Activated CD4-positive, alpha-beta T cell treated with anti-CD3 and anti-CD28 coated beads, Interleukin-2, amount 10 ng/mL, durations not matched to agents 7 days and 5 days (primary cell): ENCODE results near the gene DYNAP. TPM values are rescaled to one million over a fixed set of nuclear protein-coding genes. Genes with fewer than 3 reads are reported as not detected.

Experiments used
- CTCF ChIA-PET: fragments of 350-600 bp; sonication (Branson Sonifier 250); formaldehyde crosslinking; loops from one replicate; lab custom pipeline; 2021; ENCODE audit warnings: antibody characterized with exemption; lab: Charles Lee
- POLR2A ChIA-PET: fragments of 350-600 bp; sonication (Branson Sonifier 250); formaldehyde crosslinking; loops from one replicate; lab custom pipeline; 2021; ENCODE audit warnings: antibody characterized with exemption; lab: Charles Lee
- DNase-seq: peaks from one replicate; pipeline ENCODE4 v3.0.0-alpha.2; 2020
- H3K27ac Mint-ChIP-seq: one replicate; pipeline ENCODE4 v1.8.0; 2021; ENCODE audit warnings: mild to moderate bottlenecking, moderate library complexity, mixed read lengths
- H3K27me3 Mint-ChIP-seq: one replicate; pipeline ENCODE4 v1.8.0; 2021; ENCODE audit warnings: mixed read lengths
- H3K36me3 Mint-ChIP-seq: one replicate; pipeline ENCODE4 v1.8.0; 2021; ENCODE audit warnings: low read depth, mixed read lengths
- H3K4me1 Mint-ChIP-seq: one replicate; pipeline ENCODE4 v1.8.0; 2021; ENCODE audit warnings: mixed read lengths
- H3K4me3 Mint-ChIP-seq: one replicate; pipeline ENCODE4 v1.8.0; 2021; ENCODE audit warnings: mild to moderate bottlenecking, moderate library complexity, mixed read lengths
- H3K9me3 Mint-ChIP-seq: one replicate; pipeline ENCODE4 v1.8.0; 2021; ENCODE audit warnings: mixed read lengths
- total RNA-seq, 2 experiments: library from RNA; stranded (reverse); gene quantifications; one replicate each; pipeline ENCODE4 v1.2.3, GENCODE V29; 2021

DYNAP gene
- total RNA-seq, 2 experiments from 2014 or later, result not detected

- Mint-ChIP-seq H3K4me3 (no peak overlapping the region), H3K36me3 (no peaks in the 10 kb centered on the region), H3K27me3 (peaks cover under 1% of the 10 kb centered on the region), H3K4me1 (peaks cover 6% of the 10 kb centered on the region), H3K9me3 (no peaks in the 10 kb centered on the region), H3K27ac (no peak overlapping the region)
- no peak for DNase-seq
- ChIA-PET POLR2A (no interaction called here), CTCF (no interaction called here)
These were observed 16.4 kb downstream of the DYNAP start for GRCh38 chr18:54607213-54608027.

- POLR2A ChIA-PET, result no interaction called here
These were observed 17.1 kb downstream of the DYNAP start for GRCh38 chr18:54608028-54608642.

GRCh38 chr18:54611816-54612215 lies 20.8 kb downstream of the DYNAP start:
- Mint-ChIP-seq H3K27me3 (peaks cover 7% of the 10 kb centered on the region), H3K9me3 (no peaks in the 10 kb centered on the region), H3K4me1 (peaks cover 14% of the 10 kb centered on the region), H3K27ac (no peak overlapping the region), H3K4me3 (no peak overlapping the region), H3K36me3 (no peaks in the 10 kb centered on the region)
- CTCF ChIA-PET, result no interaction called here
- POLR2A ChIA-PET, result no interaction called here
- DNase-seq, result no peak

More at GRCh38 chr18:54608028-54608642, 17.1 kb downstream of the DYNAP start:
- CTCF ChIA-PET, result interaction anchor here (0.5 kb wide), 1 partner anchor 32 kb away, joined by 5 read pairs; no protein-coding TSS in a partner anchor
- peaks cover 7% of the 10 kb centered on the region for H3K27me3 Mint-ChIP-seq
- peaks cover 6% of the 10 kb centered on the region for H3K4me1 Mint-ChIP-seq
- H3K4me3 Mint-ChIP-seq, result no peak overlapping the region
- no peaks in the 10 kb centered on the region for H3K9me3 Mint-ChIP-seq
- DNase-seq, result no peak
- no peak overlapping the region for H3K27ac Mint-ChIP-seq
- no peaks in the 10 kb centered on the region for H3K36me3 Mint-ChIP-seq

GRCh38 chr18:54612237-54612636 lies 21.2 kb downstream of the DYNAP start:
- Mint-ChIP-seq H3K4me1 (peaks cover 16% of the 10 kb centered on the region), H3K9me3 (no peaks in the 10 kb centered on the region)
- POLR2A ChIA-PET, result no interaction called here

GRCh38 chr18:54613174-54613573 lies 22.1 kb downstream of the DYNAP start:
- Mint-ChIP-seq H3K4me1 (peaks cover 12% of the 10 kb centered on the region), H3K4me3 (no peak overlapping the region), H3K27ac (no peak overlapping the region), H3K27me3 (peaks cover 7% of the 10 kb centered on the region), H3K9me3 (no peaks in the 10 kb centered on the region), H3K36me3 (no peaks in the 10 kb centered on the region)
- ChIA-PET CTCF (no interaction called here), POLR2A (no interaction called here)
- DNase-seq, result no peak

More at GRCh38 chr18:54612237-54612636, 21.2 kb downstream of the DYNAP start:
- DNase-seq, result no peak
- CTCF ChIA-PET, result no interaction called here
- Mint-ChIP-seq H3K36me3 (no peaks in the 10 kb centered on the region), H3K4me3 (no peak overlapping the region), H3K27ac (no peak overlapping the region), H3K27me3 (peaks cover 7% of the 10 kb centered on the region)

- DNase-seq, result peak; percentile 7
- Mint-ChIP-seq H3K4me3 (no peak overlapping the region), H3K4me1 (peaks cover 10% of the 10 kb centered on the region), H3K9me3 (no peaks in the 10 kb centered on the region), H3K36me3 (no peaks in the 10 kb centered on the region), H3K27me3 (peaks cover 7% of the 10 kb centered on the region), H3K27ac (no peak overlapping the region)
- ChIA-PET CTCF (no interaction called here), POLR2A (no interaction called here)
These were observed 25.3 kb downstream of the DYNAP start for GRCh38 chr18:54616220-54616848.

- ChIA-PET POLR2A (no interaction called here), CTCF (no interaction called here)
- H3K4me1 Mint-ChIP-seq, result no peaks in the 10 kb centered on the region
- H3K27ac Mint-ChIP-seq, result no peak overlapping the region
- H3K27me3 Mint-ChIP-seq, result no peaks in the 10 kb centered on the region
- no peak for DNase-seq
- no peaks in the 10 kb centered on the region for H3K36me3 Mint-ChIP-seq
- no peaks in the 10 kb centered on the region for H3K9me3 Mint-ChIP-seq
- H3K4me3 Mint-ChIP-seq, result no peak overlapping the region
These were observed 31.0 kb downstream of the DYNAP start for GRCh38 chr18:54622084-54622483.

- Mint-ChIP-seq H3K27me3 (peaks cover 2% of the 10 kb centered on the region), H3K4me1 (no peaks in the 10 kb centered on the region), H3K9me3 (no peaks in the 10 kb centered on the region), H3K4me3 (no peak overlapping the region), H3K36me3 (no peaks in the 10 kb centered on the region), H3K27ac (no peak overlapping the region)
- DNase-seq, result no peak
- ChIA-PET POLR2A (no interaction called here), CTCF (no interaction called here)
These were observed 35.7 kb downstream of the DYNAP start for GRCh38 chr18:54626779-54627178.

GRCh38 chr18:54630963-54631362 lies 39.9 kb downstream of the DYNAP start:
- POLR2A ChIA-PET, result no interaction called here
- H3K36me3 Mint-ChIP-seq, result no peaks in the 10 kb centered on the region
- H3K4me3 Mint-ChIP-seq, result no peak overlapping the region
- no peak overlapping the region for H3K27ac Mint-ChIP-seq
- H3K4me1 Mint-ChIP-seq, result no peaks in the 10 kb centered on the region
- H3K27me3 Mint-ChIP-seq, result peaks cover 5% of the 10 kb centered on the region
- CTCF ChIA-PET, result no interaction called here
- DNase-seq, result no peak
- no peaks in the 10 kb centered on the region for H3K9me3 Mint-ChIP-seq

GRCh38 chr18:54636217-54636616 lies 45.2 kb downstream of the DYNAP start:
- POLR2A ChIA-PET, result no interaction called here
- no peaks in the 10 kb centered on the region for H3K4me1 Mint-ChIP-seq
- CTCF ChIA-PET, result no interaction called here
- no peak for DNase-seq
- no peak overlapping the region for H3K4me3 Mint-ChIP-seq
- peaks cover 6% of the 10 kb centered on the region for H3K27me3 Mint-ChIP-seq
- no peaks in the 10 kb centered on the region for H3K36me3 Mint-ChIP-seq
- H3K27ac Mint-ChIP-seq, result no peak overlapping the region
- H3K9me3 Mint-ChIP-seq, result no peaks in the 10 kb centered on the region

GRCh38 chr18:54641734-54642133 lies 50.7 kb downstream of the DYNAP start:
- Mint-ChIP-seq H3K27ac (no peak overlapping the region), H3K27me3 (peaks cover 7% of the 10 kb centered on the region), H3K9me3 (no peaks in the 10 kb centered on the region), H3K36me3 (no peaks in the 10 kb centered on the region), H3K4me3 (no peak overlapping the region), H3K4me1 (no peaks in the 10 kb centered on the region)
- POLR2A ChIA-PET, result no interaction called here
- no peak for DNase-seq
- CTCF ChIA-PET, result no interaction called here

- Mint-ChIP-seq H3K9me3 (no peaks in the 10 kb centered on the region), H3K4me3 (no peak overlapping the region), H3K36me3 (no peaks in the 10 kb centered on the region), H3K27ac (no peak overlapping the region), H3K4me1 (no peaks in the 10 kb centered on the region), H3K27me3 (peaks cover 7% of the 10 kb centered on the region)
- CTCF ChIA-PET, result no interaction called here
- POLR2A ChIA-PET, result no interaction called here
- DNase-seq, result no peak
These were observed 56.1 kb downstream of the DYNAP start for GRCh38 chr18:54647176-54647575.
